SK-N-SH (cell line): ENCODE data around the gene UPF3A. TPM values are rescaled to one million over a fixed set of nuclear protein-coding genes. Genes with fewer than 3 reads are reported as not detected.

Experiments used
- CTCF ChIA-PET: fragments of 300-600, 350-600 bp; formaldehyde crosslinking; extraction: SDS; loops from one replicate; lab custom pipeline; 2021; lab: Yijun Ruan, JAX
- POLR2A ChIA-PET: fragments of 350-600 bp; sonication (Branson Sonifier 250); formaldehyde crosslinking; extraction: SDS; loops from one replicate; lab custom pipeline; 2020; ENCODE audit warnings: antibody characterized with exemption, inconsistent platforms; lab: Yijun Ruan, JAX
- DNase-seq: peaks from one replicate; pipeline ENCODE4 v3.0.0; 2012
- H2AFZ ChIP-seq: fragments of 200-600 bp; sonication (generic); 2 replicates; pipeline ENCODE4 v1.8.1; 2016; ENCODE audit warnings: antibody characterized with exemption, mild to moderate bottlenecking, low read depth
- H3F3A ChIP-seq: fragments of 200-600 bp; sonication (generic); replicated peaks from 2 replicates; pipeline ENCODE3; 2016; ENCODE audit warnings: antibody characterized with exemption, mild to moderate bottlenecking; ENCODE audit not compliant: insufficient read depth
- H3K27ac ChIP-seq, 2 experiments: fragments of 200-500 bp in 1 of 2; fragments of 200-600 bp in 1 of 2; sonication (Bioruptor generic) in 1 of 2; sonication (generic), shearing (Covaris generic) in 1 of 2; 2 replicates each; pipeline versions ENCODE4 v1.5.1 to v1.6.1; 2014 to 2016; ENCODE audit warnings: low read depth in 2 of 2, inconsistent platforms in 1 of 2, low read length in 1 of 2, mild to moderate bottlenecking in 1 of 2, mixed read lengths in 1 of 2
- H3K27me3 ChIP-seq: fragments of 200-600 bp; sonication (generic), shearing (Covaris generic); 2 replicates; pipeline ENCODE4 v1.6.1; 2016; ENCODE audit warnings: mixed run types; ENCODE audit not compliant: insufficient read depth
- H3K36me3 ChIP-seq, 2 experiments: fragments of 200-500 bp in 1 of 2; fragments of 200-600 bp in 1 of 2; sonication (Bioruptor generic) in 1 of 2; sonication (generic) in 1 of 2; replicated peaks in 1 of 2; 2 replicates each; pipeline versions ENCODE3 to v1.5.1; 2014 to 2016; ENCODE audit warnings: low read length in 1 of 2, mild to moderate bottlenecking in 1 of 2; ENCODE audit not compliant: insufficient read depth in 2 of 2, control insufficient read depth in 1 of 2
- H3K4me1 ChIP-seq, 2 experiments: fragments of 200-500 bp in 1 of 2; fragments of 200-600 bp in 1 of 2; sonication (Bioruptor generic) in 1 of 2; sonication (generic), shearing (Covaris generic) in 1 of 2; 2 replicates each; pipeline versions ENCODE4 v1.5.1 to v1.6.1; 2014 to 2016; ENCODE audit warnings: low read depth in 1 of 2, low read length in 1 of 2, mixed run types in 1 of 2; ENCODE audit not compliant: insufficient read depth in 2 of 2, control insufficient read depth in 1 of 2
- H3K4me2 ChIP-seq: fragments of 200-600 bp; sonication (generic), shearing (Covaris generic); 2 replicates; pipeline ENCODE4 v1.6.1; 2017; ENCODE audit warnings: mixed run types
- H3K4me3 ChIP-seq, 2 experiments: fragments of 200-500 bp in 1 of 2; fragments of 200-600 bp in 1 of 2; sonication (Bioruptor generic) in 1 of 2; sonication (generic), shearing (Covaris generic) in 1 of 2; 2 replicates each; pipeline versions ENCODE4 v1.5.1 to v1.8.1; 2014 to 2016; ENCODE audit warnings: low read depth in 2 of 2, inconsistent platforms in 1 of 2, low read length in 1 of 2, mild to moderate bottlenecking in 1 of 2, mixed read lengths in 1 of 2, moderate library complexity in 1 of 2
- H3K79me2 ChIP-seq: fragments of 200-600 bp; sonication (generic); 2 replicates; pipeline ENCODE4 v1.8.1; 2017; ENCODE audit warnings: mild to moderate bottlenecking; ENCODE audit not compliant: insufficient read depth
- H3K9ac ChIP-seq: fragments of 200-600 bp; sonication (generic); 2 replicates; pipeline ENCODE4 v1.6.1; 2017; ENCODE audit warnings: mixed run types
- H3K9me2 ChIP-seq: fragments of 200-600 bp; sonication (generic); 2 replicates; pipeline ENCODE4 v1.6.1; 2017; ENCODE audit warnings: mixed run types
- H3K9me3 ChIP-seq: fragments of 200-600 bp; sonication (generic); 2 replicates; pipeline ENCODE4 v1.6.1; 2017; ENCODE audit warnings: mixed run types, mild to moderate bottlenecking, moderate library complexity
- H4K20me1 ChIP-seq: fragments of 200-600 bp; sonication (generic); 2 replicates; pipeline ENCODE4 v1.6.1; 2017; ENCODE audit warnings: mild to moderate bottlenecking, mixed run types; ENCODE audit not compliant: insufficient read depth
- ELF1 ChIP-seq: IDR thresholded peaks from 2 replicates; pipeline ENCODE4 v1.4.0; 2012
- EP300 ChIP-seq, 2 experiments: IDR thresholded peaks; 2 replicates each; pipeline versions ENCODE4 v1.4.0 to v1.6.1; 2012; ENCODE audit warnings: borderline replicate concordance in 1 of 2, low read depth in 1 of 2, low read length in 1 of 2
- FOSL2 ChIP-seq: IDR thresholded peaks from 2 replicates; pipeline ENCODE4 v1.4.0; 2012; ENCODE audit warnings: low read depth, mild to moderate bottlenecking, moderate library complexity, borderline replicate concordance
- JUND ChIP-seq: IDR thresholded peaks from 2 replicates; pipeline ENCODE4 v1.4.0; 2012
- MXI1 ChIP-seq: IDR thresholded peaks from 2 replicates; pipeline ENCODE4 v1.6.1; 2012; ENCODE audit warnings: mild to moderate bottlenecking, low read depth, low read length, improper control_type of control experiment
- PBX3 ChIP-seq: IDR thresholded peaks from 2 replicates; pipeline ENCODE4; 2012
- POLR2AphosphoS5 ChIP-seq: IDR thresholded peaks from 2 replicates; pipeline ENCODE4 v1.6.1; 2012; ENCODE audit warnings: low read depth, low read length
- REST ChIP-seq: IDR thresholded peaks from 2 replicates; pipeline ENCODE4 v1.6.1; 2012; ENCODE audit warnings: mild to moderate bottlenecking, low read depth, low read length, moderate library complexity
- RFX5 ChIP-seq: IDR thresholded peaks from 2 replicates; pipeline ENCODE4 v1.6.1; 2012; ENCODE audit warnings: mild to moderate bottlenecking, improper control_type of control experiment, low read length
- RXRA ChIP-seq: IDR thresholded peaks from 2 replicates; pipeline ENCODE4 v1.4.0; 2012; ENCODE audit warnings: low read depth, mild to moderate bottlenecking, borderline replicate concordance
- SIN3A ChIP-seq: IDR thresholded peaks from 2 replicates; pipeline ENCODE4 v1.6.1; 2012; ENCODE audit warnings: low read depth, mild to moderate bottlenecking, low read length, moderate library complexity, borderline replicate concordance
- USF1 ChIP-seq: IDR thresholded peaks from 2 replicates; pipeline ENCODE4 v1.4.0; 2012; ENCODE audit warnings: low read depth, borderline replicate concordance
- USF2 ChIP-seq: fragments of 150-350 bp; IDR thresholded peaks from 2 replicates; pipeline ENCODE4 v1.6.1; 2017; ENCODE audit warnings: antibody characterized with exemption, low read length, low read depth, borderline replicate concordance
- WGBS: methylation state at CpG from one replicate; pipeline ENCODE4 v1.1.6; 2017; ENCODE audit warnings: low lambda C conversion rate; 5-methylcytosine and 5-hydroxymethylcytosine counted together
- polyA plus RNA-seq, 3 experiments: library from polyadenylated mRNA; depleted of rRNA; stranded (reverse); fragments of >200 nt; gene quantifications; 2 replicates each; pipeline ENCODE4 v1.2.3, GENCODE V29; 2012

Gene UPF3A
- polyA plus RNA-seq, 1 of the 3 experiments (the other 2 are of a cell fraction) = 63.2 TPM

GRCh38 chr13:114320065-114320464, 38.7 kb downstream of the UPF3A start (continued):
- TF ChIP-seq FOSL2 = no peak
- TF ChIP-seq POLR2AphosphoS5 = no peak
- no peak for TF ChIP-seq JUND
- no peak for TF ChIP-seq REST

GRCh38 chr13:114321256-114321655, 39.9 kb downstream of the UPF3A start:
- Histone ChIP-seq H3K9me3 (no peaks in the 10 kb centered on the region), H3K36me3 (peaks cover 51 to 60% of the 10 kb centered on the region in 2 experiments), H3K79me2 (peaks cover 88% of the 10 kb centered on the region), H2AFZ (no peak overlapping the region), H3K9ac (no peak overlapping the region), H3K27ac (no peak overlapping the region), H3F3A (peaks cover under 1% of the 10 kb centered on the region), H3K4me2 (no peak overlapping the region), H3K4me1 (peaks cover 6 to 10% of the 10 kb centered on the region in 2 experiments; a peak in 3 of 4 replicates), H3K9me2 (no peaks in the 10 kb centered on the region), H3K27me3 (no peaks in the 10 kb centered on the region), H4K20me1 (peaks cover 44% of the 10 kb centered on the region), H3K4me3 (no peak overlapping the region)
- ChIA-PET POLR2A (no interaction called here), CTCF (no interaction called here)
- WGBS = 96% methylated on average over 3 of the region's 3 CpGs
- TF ChIP-seq SIN3A = no peak
- no peak for TF ChIP-seq PBX3
- no peak for TF ChIP-seq ELF1
- no peak for TF ChIP-seq FOSL2
- TF ChIP-seq USF1 = no peak
- TF ChIP-seq RFX5 = no peak
- no peak for TF ChIP-seq MXI1
- no peak for TF ChIP-seq EP300 (IDR thresholded peaks at IDR 0.05; ENCODE audit: borderline replicate concordance in 1 of 2, low read depth in 1 of 2, low read length in 1 of 2)
- TF ChIP-seq USF2 = no peak
- TF ChIP-seq RXRA = no peak
- DNase-seq = no peak
